Measurements from ENCODE around the gene ROGDI. TPM values are rescaled to one million over a fixed set of nuclear protein-coding genes. Genes with fewer than 3 reads are reported as not detected.

The ROGDI gene
- polyA plus RNA-seq, 1 of the 3 experiments (the other 2 are of a cell fraction): 33.6 TPM

GRCh38 chr16:4836727-4837126 is 34.3 kb upstream of the ROGDI start:
- Histone ChIP-seq H3K4me3 (ENCODE audit: low read depth in 2 of 2, low read length in 1 of 2) (no peak overlapping the region), H2AFZ (ENCODE audit: low read depth) (no peak overlapping the region), H3K9me2 (no peaks in the 10 kb centered on the region), H3K4me2 (no peak overlapping the region), H3K27ac (ENCODE audit: low read depth in 2 of 2, low read length in 1 of 2) (no peak overlapping the region), H3K79me2 (ENCODE audit: insufficient read depth) (peaks cover 45% of the 10 kb centered on the region), H4K20me1 (ENCODE audit: insufficient read depth) (peaks cover 14% of the 10 kb centered on the region), H3K36me3 (replicated peaks in 1 of 2; ENCODE audit: control insufficient read depth in 1 of 2, insufficient read depth in 2 of 2, low read length in 1 of 2) (peaks cover 39 to 57% of the 10 kb centered on the region in 2 experiments), H3K27me3 (ENCODE audit: insufficient read depth) (no peaks in the 10 kb centered on the region), H3K9ac (no peak overlapping the region), H3F3A (replicated peaks; ENCODE audit: insufficient read depth) (peaks cover 11% of the 10 kb centered on the region), H3K4me1 (ENCODE audit: control insufficient read depth in 1 of 2, insufficient read depth in 2 of 2, low read depth in 1 of 2, low read length in 1 of 2) (peaks cover 0 to 2% of the 10 kb centered on the region in 2 experiments; a peak in 1 of 4 replicates), H3K9me3 (no peaks in the 10 kb centered on the region)
- POLR2A ChIA-PET: no interaction called here
- WGBS (ENCODE audit: low lambda C conversion rate): 93% methylated on average over 2 of the region's 2 CpGs
- DNase-seq: no peak
- no peak for TF ChIP-seq USF1 (IDR thresholded peaks at IDR 0.05; ENCODE audit: borderline replicate concordance, low read depth)
- no peak for TF ChIP-seq MXI1 (IDR thresholded peaks at IDR 0.05; ENCODE audit: low read depth, low read length)
- TF ChIP-seq USF2 (IDR thresholded peaks at IDR 0.05; ENCODE audit: borderline replicate concordance, low read depth, low read length): no peak
- no peak for TF ChIP-seq ELF1 (IDR thresholded peaks at IDR 0.05)
- TF ChIP-seq RCOR1 (IDR thresholded peaks at IDR 0.05; ENCODE audit: low read length): no peak
- no peak for TF ChIP-seq EP300 (IDR thresholded peaks at IDR 0.05; ENCODE audit: borderline replicate concordance in 1 of 2, low read depth in 1 of 2, low read length in 1 of 2)
- no peak for TF ChIP-seq TCF12 (IDR thresholded peaks at IDR 0.05)
- TF ChIP-seq ZBTB33 (IDR thresholded peaks at IDR 0.05; ENCODE audit: borderline replicate concordance, low read depth): no peak
- TF ChIP-seq IRF3 (IDR thresholded peaks at IDR 0.05; ENCODE audit: low read depth, low read length): no peak
- TF ChIP-seq RFX5 (IDR thresholded peaks at IDR 0.05; ENCODE audit: low read length): no peak
- CTCF ChIA-PET: no interaction called here

GRCh38 chr16:4833584-4833983 is 31.2 kb upstream of the ROGDI start:
- Histone ChIP-seq H3K27ac (ENCODE audit: low read depth in 2 of 2, low read length in 1 of 2) (no peak overlapping the region), H3K9me3 (no peaks in the 10 kb centered on the region), H3K9me2 (no peaks in the 10 kb centered on the region), H3K79me2 (ENCODE audit: insufficient read depth) (peaks cover 34% of the 10 kb centered on the region), H4K20me1 (ENCODE audit: insufficient read depth) (0 out of 2 replicates have a peak, but pooled peaks cover 7% of the 10 kb centered on the region), H2AFZ (ENCODE audit: low read depth) (no peak overlapping the region), H3K4me1 (ENCODE audit: control insufficient read depth in 1 of 2, insufficient read depth in 2 of 2, low read depth in 1 of 2, low read length in 1 of 2) (peaks cover 0 to 2% of the 10 kb centered on the region in 2 experiments; a peak in 1 of 4 replicates), H3K27me3 (ENCODE audit: insufficient read depth) (no peaks in the 10 kb centered on the region), H3K36me3 (replicated peaks in 1 of 2; ENCODE audit: control insufficient read depth in 1 of 2, insufficient read depth in 2 of 2, low read length in 1 of 2) (peaks cover 25 to 57% of the 10 kb centered on the region in 2 experiments), H3K9ac (no peak overlapping the region), H3K4me2 (no peak overlapping the region), H3K4me3 (ENCODE audit: low read depth in 2 of 2, low read length in 1 of 2) (no peak overlapping the region), H3F3A (replicated peaks; ENCODE audit: insufficient read depth) (peaks cover 4% of the 10 kb centered on the region)
- 100% methylated on average over 1 of the region's 1 CpG for WGBS (ENCODE audit: low lambda C conversion rate)
- TF ChIP-seq REST (IDR thresholded peaks at IDR 0.05; ENCODE audit: low read depth, low read length): no peak
- DNase-seq: no peak
- CTCF ChIA-PET: interaction anchor here (0.9 to 1.4 kb wide), 2 partner anchors 8 to 123 kb away, joined by 3 to 4 read pairs; no protein-coding TSS in a partner anchor
- POLR2A ChIA-PET: interaction anchor here (0.7 kb wide), 1 partner anchor 403 kb away, joined by 3 read pairs; no protein-coding TSS in a partner anchor
